Measurements from ENCODE around the gene SCML1.

The SCML1 gene

DNA sequence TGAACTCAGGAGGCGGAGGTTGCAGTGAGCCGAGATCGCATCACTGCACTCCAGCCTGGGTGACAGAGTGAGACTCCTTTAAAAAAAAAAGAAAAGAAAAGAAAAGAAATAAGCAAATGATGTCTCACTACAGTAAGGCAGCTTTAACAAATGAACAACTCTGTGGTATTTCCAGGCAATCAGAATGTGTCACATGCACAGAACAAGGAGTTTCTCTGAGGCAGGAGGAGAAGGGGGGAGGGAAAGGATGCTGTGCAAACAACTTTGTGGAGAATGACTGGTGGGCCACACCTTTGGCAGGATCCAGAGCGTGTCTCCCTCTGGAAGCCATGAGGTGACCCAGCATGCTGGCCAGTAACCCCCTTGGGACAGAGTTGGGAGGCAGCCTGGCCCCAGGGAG lies 66.2 kb downstream of the SCML1 start:
- no peak overlapping the region for H3K4me3 ChIP-seq (ENCODE audit: low read length in 2 of 2)
- no CpG with 5 or more reads among the region's 4 CpGs for WGBS, 2 donors (ENCODE audit: extremely low coverage in 2 of 2, insufficient read length in 2 of 2, insufficient replicate concordance in 1 of 2)
- H3K4ac ChIP-seq (ENCODE audit: low read length) = no peak overlapping the region
- no peak overlapping the region for H4K8ac ChIP-seq (ENCODE audit: low read depth, low read length)
- H2BK120ac ChIP-seq (ENCODE audit: low read depth, low read length) = no peak overlapping the region
- H3K79me1 ChIP-seq (ENCODE audit: low read depth, low read length) = no peaks in the 10 kb centered on the region
- H3K36me3 ChIP-seq (replicated peaks in 1 of 2; ENCODE audit: control insufficient read depth in 2 of 2, insufficient read depth in 2 of 2, low read length in 2 of 2) = no peaks in the 10 kb centered on the region
- no peak overlapping the region for H3K4me2 ChIP-seq (ENCODE audit: insufficient read depth, low read length, poor library complexity, severe bottlenecking)
- H3K18ac ChIP-seq (ENCODE audit: low read length) = no peak overlapping the region
- H3K9me3 ChIP-seq (replicated peaks in 1 of 2; ENCODE audit: control insufficient read depth in 2 of 2, insufficient read depth in 1 of 2, low read depth in 1 of 2, low read length in 2 of 2) = no peaks in the 10 kb centered on the region
- no peak overlapping the region for H3K27ac ChIP-seq (replicated peaks; ENCODE audit: low read length)
- H3K4me1 ChIP-seq (ENCODE audit: control insufficient read depth in 2 of 2, insufficient read depth in 1 of 2, low read depth in 1 of 2, low read length in 2 of 2) = peaks cover 2 to 9% of the 10 kb centered on the region in 2 donors
- no peak overlapping the region for H4K91ac ChIP-seq (ENCODE audit: low read depth, low read length, poor library complexity)
- DNase-seq (ENCODE audit: low spot score) = no peak
- H3K14ac ChIP-seq (ENCODE audit: low read length) = no peak overlapping the region
- H3K27me3 ChIP-seq (ENCODE audit: control insufficient read depth in 3 of 3, insufficient read depth in 3 of 3, low read depth in 1 of 3, low read length in 3 of 3) = no peaks in the 10 kb centered on the region
- no peak overlapping the region for H2AFZ ChIP-seq (ENCODE audit: low read length)
- H3K9ac ChIP-seq (ENCODE audit: low read depth, low read length, poor library complexity) = no peak overlapping the region
- H3K23ac ChIP-seq (ENCODE audit: low read depth, low read length, poor library complexity) = no peak overlapping the region
- H2AK5ac ChIP-seq (ENCODE audit: low read depth, low read length) = no peak overlapping the region
- H2BK12ac ChIP-seq (ENCODE audit: low read length) = no peak overlapping the region
- no peak overlapping the region for H2BK5ac ChIP-seq (ENCODE audit: low read length)
- H2BK15ac ChIP-seq (ENCODE audit: low read length) = no peak overlapping the region
